Fibroblast of lung (primary cell): ENCODE measurements around the gene CRYL1.

Experiments used
- EZH2 ChIP-seq: IDR thresholded peaks from 2 replicates; pipeline ENCODE4 v1.5.1; 2012; ENCODE audit warnings: low read length, control low read depth, mild to moderate bottlenecking; ENCODE audit errors: missing control alignments
- TF ChIP-seq, protein P1 (sequence below), 2 donors: IDR thresholded peaks in 1 of 2; conservative IDR thresholded peaks in 1 of 2; 1 replicate in 1 of 2; 2 replicates in 1 of 2; pipeline ENCODE4 v1.5.1; 2011 to 2012; ENCODE audit warnings: low read length in 2 of 2, control low read depth in 1 of 2, inconsistent platforms in 1 of 2, low read depth in 1 of 2, mild to moderate bottlenecking in 1 of 2

DNA sequence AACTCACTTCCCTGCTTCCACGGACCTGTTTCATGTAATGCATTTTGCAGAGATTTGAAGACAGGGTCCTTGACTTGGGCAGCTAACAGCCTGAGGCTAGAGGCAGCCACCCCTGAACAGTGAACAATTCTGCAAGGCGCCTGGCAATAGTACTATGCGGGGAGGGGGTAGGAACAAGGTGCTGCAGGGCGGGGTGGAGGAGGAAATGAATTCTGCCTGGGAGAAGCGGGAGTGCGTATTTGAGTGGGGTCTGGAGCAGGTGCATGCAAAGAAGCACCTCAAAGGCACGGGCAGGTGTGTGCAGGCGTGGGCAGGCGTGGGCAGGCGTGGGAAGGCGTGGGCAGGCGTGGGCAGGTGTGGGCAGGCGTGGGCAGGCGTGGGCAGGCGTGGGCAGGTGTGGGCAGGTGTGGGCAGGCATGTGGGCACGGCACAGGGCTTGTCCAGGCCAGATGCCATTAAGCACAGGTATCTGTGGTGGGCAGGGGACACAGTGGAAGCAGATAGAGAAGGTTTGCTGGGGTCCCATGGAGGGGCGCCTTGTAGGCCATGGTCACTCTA, 163.1 kb downstream of the CRYL1 start:
- TF ChIP-seq EZH2, result no peak
- TF ChIP-seq, protein P1, sequence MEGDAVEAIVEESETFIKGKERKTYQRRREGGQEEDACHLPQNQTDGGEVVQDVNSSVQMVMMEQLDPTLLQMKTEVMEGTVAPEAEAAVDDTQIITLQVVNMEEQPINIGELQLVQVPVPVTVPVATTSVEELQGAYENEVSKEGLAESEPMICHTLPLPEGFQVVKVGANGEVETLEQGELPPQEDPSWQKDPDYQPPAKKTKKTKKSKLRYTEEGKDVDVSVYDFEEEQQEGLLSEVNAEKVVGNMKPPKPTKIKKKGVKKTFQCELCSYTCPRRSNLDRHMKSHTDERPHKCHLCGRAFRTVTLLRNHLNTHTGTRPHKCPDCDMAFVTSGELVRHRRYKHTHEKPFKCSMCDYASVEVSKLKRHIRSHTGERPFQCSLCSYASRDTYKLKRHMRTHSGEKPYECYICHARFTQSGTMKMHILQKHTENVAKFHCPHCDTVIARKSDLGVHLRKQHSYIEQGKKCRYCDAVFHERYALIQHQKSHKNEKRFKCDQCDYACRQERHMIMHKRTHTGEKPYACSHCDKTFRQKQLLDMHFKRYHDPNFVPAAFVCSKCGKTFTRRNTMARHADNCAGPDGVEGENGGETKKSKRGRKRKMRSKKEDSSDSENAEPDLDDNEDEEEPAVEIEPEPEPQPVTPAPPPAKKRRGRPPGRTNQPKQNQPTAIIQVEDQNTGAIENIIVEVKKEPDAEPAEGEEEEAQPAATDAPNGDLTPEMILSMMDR (conservative IDR thresholded peaks at IDR 0.05 in 1 of 2, IDR thresholded peaks at IDR 0.05 in 1 of 2; ENCODE audit: low read depth in 1 of 2, low read length in 2 of 2), result no peak
